VCaP (cell line): ENCODE results near the gene STAT2.
"Not testable (repeated sequence)": the region's sequence is repeated elsewhere in the genome, so short reads cannot be mapped to it uniquely, and the experiment has no call there.

ENCODE experiments used
- H3K27ac ChIP-seq: fragments of 450-650 bp; 2 replicates; pipeline ENCODE4 v1.5.1; 2017
- CTCF ChIP-seq: fragments of 450-650 bp; conservative IDR thresholded peaks from 2 replicates; pipeline ENCODE4 v1.5.1; 2017; ENCODE audit warnings: mild to moderate bottlenecking, moderate library complexity

The STAT2 gene

GRCh38 chr12:56337753-56338251, 22.1 kb downstream of the STAT2 start:
- H3K27ac ChIP-seq = no peak overlapping the region
- no peak for TF ChIP-seq CTCF

- no peak for TF ChIP-seq CTCF
- H3K27ac ChIP-seq = no peak overlapping the region
Observed at GRCh38 chr12:56336361-56337167, 23.3 kb downstream of the STAT2 start.

GRCh38 chr12:56335527-56335926, 24.4 kb downstream of the STAT2 start:
- H3K27ac ChIP-seq = not testable (repeated sequence)

GRCh38 chr12:56334490-56334793, 25.5 kb downstream of the STAT2 start:
- TF ChIP-seq CTCF = peak; percentile 36; the same call in 1 of the 2 replicates
- H3K27ac ChIP-seq = peak overlapping the region; percentile 96

GRCh38 chr12:56333679-56334489, 26.0 kb downstream of the STAT2 start, which contains the start of gene PAN2:
Gene PAN2 (minus strand): TSS chr12:56334000. CDS start chr12:56333094, 906 bp downstream.
- peak; percentile 76 for TF ChIP-seq CTCF
- peak within 1 kb of the TSS; percentile 96 for H3K27ac ChIP-seq

GRCh38 chr12:56333197-56333678, 26.7 kb downstream of the STAT2 start:
- H3K27ac ChIP-seq = peak overlapping the region; percentile 96
- no peak for TF ChIP-seq CTCF

GRCh38 chr12:56332512-56333196, 27.3 kb downstream of the STAT2 start:
- peak overlapping the region; percentile 96 for H3K27ac ChIP-seq
- TF ChIP-seq CTCF = no peak
